ENCODE measurements around the gene ATP13A3.
A peak's percentile ranks its signal among the peaks of the same experiment; 100 is the strongest.

The ATP13A3 gene

DNA sequence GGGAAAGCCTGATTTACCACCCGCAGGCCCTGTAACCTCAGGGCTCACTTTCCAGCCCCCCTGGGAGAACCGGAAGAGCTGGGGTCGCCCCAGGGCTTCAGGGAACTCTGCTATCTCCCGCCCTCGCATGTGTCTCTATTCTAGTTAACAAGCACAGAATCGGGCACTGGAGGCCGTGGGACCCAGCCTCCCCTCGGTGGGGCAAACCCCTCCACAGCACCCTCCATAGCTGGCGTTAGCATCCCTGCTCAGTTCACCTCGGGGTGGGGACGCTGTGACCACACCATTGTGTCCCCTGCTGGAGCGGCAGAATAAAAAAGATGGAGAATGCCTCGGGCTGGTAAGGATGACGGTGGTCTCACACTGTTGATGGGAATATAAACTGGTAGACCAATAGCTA lies 113.8 kb downstream of the ATP13A3 start (continued):
- no peak for TF ChIP-seq ZFP3 (CRISPR knock-in tag; IDR thresholded peaks at IDR 0.05)
- no peak for TF ChIP-seq ARNTL (CRISPR knock-in tag; IDR thresholded peaks at IDR 0.05; ENCODE audit: borderline replicate concordance, low read depth)
- TF ChIP-seq OSR1 (CRISPR knock-in tag; IDR thresholded peaks at IDR 0.05): no peak
- no peak for TF ChIP-seq ZNF565 (CRISPR knock-in tag; conservative IDR thresholded peaks at IDR 0.05; ENCODE audit: low read depth)
- TF ChIP-seq, protein P1, sequence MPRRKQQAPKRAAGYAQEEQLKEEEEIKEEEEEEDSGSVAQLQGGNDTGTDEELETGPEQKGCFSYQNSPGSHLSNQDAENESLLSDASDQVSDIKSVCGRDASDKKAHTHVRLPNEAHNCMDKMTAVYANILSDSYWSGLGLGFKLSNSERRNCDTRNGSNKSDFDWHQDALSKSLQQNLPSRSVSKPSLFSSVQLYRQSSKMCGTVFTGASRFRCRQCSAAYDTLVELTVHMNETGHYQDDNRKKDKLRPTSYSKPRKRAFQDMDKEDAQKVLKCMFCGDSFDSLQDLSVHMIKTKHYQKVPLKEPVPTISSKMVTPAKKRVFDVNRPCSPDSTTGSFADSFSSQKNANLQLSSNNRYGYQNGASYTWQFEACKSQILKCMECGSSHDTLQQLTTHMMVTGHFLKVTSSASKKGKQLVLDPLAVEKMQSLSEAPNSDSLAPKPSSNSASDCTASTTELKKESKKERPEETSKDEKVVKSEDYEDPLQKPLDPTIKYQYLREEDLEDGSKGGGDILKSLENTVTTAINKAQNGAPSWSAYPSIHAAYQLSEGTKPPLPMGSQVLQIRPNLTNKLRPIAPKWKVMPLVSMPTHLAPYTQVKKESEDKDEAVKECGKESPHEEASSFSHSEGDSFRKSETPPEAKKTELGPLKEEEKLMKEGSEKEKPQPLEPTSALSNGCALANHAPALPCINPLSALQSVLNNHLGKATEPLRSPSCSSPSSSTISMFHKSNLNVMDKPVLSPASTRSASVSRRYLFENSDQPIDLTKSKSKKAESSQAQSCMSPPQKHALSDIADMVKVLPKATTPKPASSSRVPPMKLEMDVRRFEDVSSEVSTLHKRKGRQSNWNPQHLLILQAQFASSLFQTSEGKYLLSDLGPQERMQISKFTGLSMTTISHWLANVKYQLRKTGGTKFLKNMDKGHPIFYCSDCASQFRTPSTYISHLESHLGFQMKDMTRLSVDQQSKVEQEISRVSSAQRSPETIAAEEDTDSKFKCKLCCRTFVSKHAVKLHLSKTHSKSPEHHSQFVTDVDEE (CRISPR knock-in tag; IDR thresholded peaks at IDR 0.05): no peak
- TF ChIP-seq ZNF8 (CRISPR knock-in tag; IDR thresholded peaks at IDR 0.05): no peak
- no peak for TF ChIP-seq ESRRG (CRISPR knock-in tag; IDR thresholded peaks at IDR 0.05)
- no peak for TF ChIP-seq ZFP30 (CRISPR knock-in tag; IDR thresholded peaks at IDR 0.05)
- TF ChIP-seq GLIS3 (CRISPR knock-in tag; IDR thresholded peaks at IDR 0.05): no peak

DNA sequence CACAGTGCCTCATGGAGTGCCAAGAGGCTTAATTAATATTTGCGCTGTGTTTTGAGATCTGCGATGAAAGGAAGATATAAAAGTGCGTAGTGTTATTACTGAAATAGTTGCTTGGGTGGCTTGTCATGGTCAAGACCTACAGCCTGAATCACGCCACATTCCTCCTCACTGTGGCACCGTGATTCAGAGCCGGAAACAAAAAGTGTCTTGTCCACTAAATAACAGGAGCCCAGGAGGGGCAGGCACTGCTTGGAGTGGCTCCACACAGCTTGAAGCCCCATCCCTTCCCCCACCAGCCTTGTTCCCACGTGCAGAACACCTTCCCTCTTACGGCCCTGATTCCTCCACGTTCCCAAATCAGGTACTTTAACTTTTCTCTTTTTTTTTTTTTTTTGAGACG lies 116.0 kb downstream of the ATP13A3 start:
- no peak for ATAC-seq
- TF ChIP-seq ARNTL (CRISPR knock-in tag; IDR thresholded peaks at IDR 0.05; ENCODE audit: borderline replicate concordance, low read depth) (no peak), ZNF70 (CRISPR knock-in tag; IDR thresholded peaks at IDR 0.05) (no peak), ZNF565 (CRISPR knock-in tag; conservative IDR thresholded peaks at IDR 0.05; ENCODE audit: low read depth) (no peak), TOX (CRISPR knock-in tag; IDR thresholded peaks at IDR 0.05; ENCODE audit: borderline replicate concordance) (no peak), PPARA (CRISPR knock-in tag; IDR thresholded peaks at IDR 0.05; ENCODE audit: borderline replicate concordance) (no peak), ZFP3 (CRISPR knock-in tag; IDR thresholded peaks at IDR 0.05) (no peak), ZNF8 (CRISPR knock-in tag; IDR thresholded peaks at IDR 0.05) (no peak)
- TF ChIP-seq, protein P2, sequence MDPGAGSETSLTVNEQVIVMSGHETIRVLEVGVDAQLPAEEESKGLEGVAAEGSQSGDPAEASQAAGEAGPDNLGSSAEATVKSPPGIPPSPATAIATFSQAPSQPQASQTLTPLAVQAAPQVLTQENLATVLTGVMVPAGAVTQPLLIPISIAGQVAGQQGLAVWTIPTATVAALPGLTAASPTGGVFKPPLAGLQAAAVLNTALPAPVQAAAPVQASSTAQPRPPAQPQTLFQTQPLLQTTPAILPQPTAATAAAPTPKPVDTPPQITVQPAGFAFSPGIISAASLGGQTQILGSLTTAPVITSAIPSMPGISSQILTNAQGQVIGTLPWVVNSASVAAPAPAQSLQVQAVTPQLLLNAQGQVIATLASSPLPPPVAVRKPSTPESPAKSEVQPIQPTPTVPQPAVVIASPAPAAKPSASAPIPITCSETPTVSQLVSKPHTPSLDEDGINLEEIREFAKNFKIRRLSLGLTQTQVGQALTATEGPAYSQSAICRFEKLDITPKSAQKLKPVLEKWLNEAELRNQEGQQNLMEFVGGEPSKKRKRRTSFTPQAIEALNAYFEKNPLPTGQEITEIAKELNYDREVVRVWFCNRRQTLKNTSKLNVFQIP (CRISPR knock-in tag; IDR thresholded peaks at IDR 0.05; ENCODE audit: borderline replicate concordance, low read depth): no peak
- TF ChIP-seq, protein P3, sequence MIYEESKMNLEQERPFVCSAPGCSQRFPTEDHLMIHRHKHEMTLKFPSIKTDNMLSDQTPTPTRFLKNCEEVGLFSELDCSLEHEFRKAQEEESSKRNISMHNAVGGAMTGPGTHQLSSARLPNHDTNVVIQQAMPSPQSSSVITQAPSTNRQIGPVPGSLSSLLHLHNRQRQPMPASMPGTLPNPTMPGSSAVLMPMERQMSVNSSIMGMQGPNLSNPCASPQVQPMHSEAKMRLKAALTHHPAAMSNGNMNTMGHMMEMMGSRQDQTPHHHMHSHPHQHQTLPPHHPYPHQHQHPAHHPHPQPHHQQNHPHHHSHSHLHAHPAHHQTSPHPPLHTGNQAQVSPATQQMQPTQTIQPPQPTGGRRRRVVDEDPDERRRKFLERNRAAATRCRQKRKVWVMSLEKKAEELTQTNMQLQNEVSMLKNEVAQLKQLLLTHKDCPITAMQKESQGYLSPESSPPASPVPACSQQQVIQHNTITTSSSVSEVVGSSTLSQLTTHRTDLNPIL (CRISPR knock-in tag; IDR thresholded peaks at IDR 0.05; ENCODE audit: low read depth): no peak
- TF ChIP-seq, protein P4, sequence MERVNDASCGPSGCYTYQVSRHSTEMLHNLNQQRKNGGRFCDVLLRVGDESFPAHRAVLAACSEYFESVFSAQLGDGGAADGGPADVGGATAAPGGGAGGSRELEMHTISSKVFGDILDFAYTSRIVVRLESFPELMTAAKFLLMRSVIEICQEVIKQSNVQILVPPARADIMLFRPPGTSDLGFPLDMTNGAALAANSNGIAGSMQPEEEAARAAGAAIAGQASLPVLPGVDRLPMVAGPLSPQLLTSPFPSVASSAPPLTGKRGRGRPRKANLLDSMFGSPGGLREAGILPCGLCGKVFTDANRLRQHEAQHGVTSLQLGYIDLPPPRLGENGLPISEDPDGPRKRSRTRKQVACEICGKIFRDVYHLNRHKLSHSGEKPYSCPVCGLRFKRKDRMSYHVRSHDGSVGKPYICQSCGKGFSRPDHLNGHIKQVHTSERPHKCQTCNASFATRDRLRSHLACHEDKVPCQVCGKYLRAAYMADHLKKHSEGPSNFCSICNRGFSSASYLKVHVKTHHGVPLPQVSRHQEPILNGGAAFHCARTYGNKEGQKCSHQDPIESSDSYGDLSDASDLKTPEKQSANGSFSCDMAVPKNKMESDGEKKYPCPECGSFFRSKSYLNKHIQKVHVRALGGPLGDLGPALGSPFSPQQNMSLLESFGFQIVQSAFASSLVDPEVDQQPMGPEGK (CRISPR knock-in tag; IDR thresholded peaks at IDR 0.05; ENCODE audit: borderline replicate concordance): no peak

DNA sequence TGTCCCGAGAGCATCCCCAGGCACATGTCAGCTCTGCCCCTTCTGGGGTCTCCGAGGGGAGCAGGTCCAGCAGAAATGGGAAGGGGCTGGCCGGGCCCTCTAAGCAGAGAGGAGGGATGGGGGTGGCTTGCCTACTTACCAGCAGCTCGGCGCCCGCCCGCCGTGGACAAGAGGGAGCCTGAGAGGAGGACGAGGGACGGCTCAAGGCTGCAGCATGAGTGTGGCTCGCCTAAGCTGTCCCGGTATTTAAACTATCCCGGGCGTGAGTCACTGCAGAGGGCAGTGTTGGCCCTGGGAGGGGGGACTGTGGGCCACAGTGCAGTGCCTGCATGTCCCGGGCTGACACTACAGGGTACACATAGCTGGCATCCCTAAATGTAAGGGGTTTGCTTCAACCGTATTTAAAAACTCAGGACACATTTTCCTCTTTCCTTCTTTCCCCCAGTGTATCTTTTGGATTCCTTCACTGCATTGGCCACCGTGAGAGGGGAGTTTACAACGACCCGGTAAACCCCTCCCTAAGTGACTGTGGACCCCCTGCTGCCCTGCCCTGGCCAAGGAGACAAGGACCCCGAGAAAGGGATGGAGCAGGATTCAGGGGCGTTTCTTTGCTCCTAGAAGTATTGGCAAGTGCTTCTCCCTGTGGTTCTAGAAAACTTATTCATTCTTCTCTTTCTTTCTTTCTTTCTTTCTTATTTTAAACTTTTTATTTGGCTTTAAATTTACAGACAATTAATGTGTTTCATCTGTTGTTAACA lies 117.1 kb downstream of the ATP13A3 start, which contains the start of gene LRRC15:
Gene LRRC15, minus strand, starts transcription at position 222 of the 758 bp plus-strand sequence. CDS start 8,700 bp downstream, outside the sequence.
- peak; percentile 70 for ATAC-seq
- TF ChIP-seq ZFP3 (CRISPR knock-in tag; IDR thresholded peaks at IDR 0.05) (no peak), ZNF8 (CRISPR knock-in tag; IDR thresholded peaks at IDR 0.05) (no peak), CSDC2 (CRISPR knock-in tag; IDR thresholded peaks at IDR 0.05) (no peak), ESRRG (CRISPR knock-in tag; IDR thresholded peaks at IDR 0.05) (no peak), BACH2 (CRISPR knock-in tag; IDR thresholded peaks at IDR 0.05; ENCODE audit: borderline replicate concordance) (no peak)
- TF ChIP-seq, protein P2 (CRISPR knock-in tag; IDR thresholded peaks at IDR 0.05; ENCODE audit: borderline replicate concordance, low read depth): no peak
- TF ChIP-seq, protein P3 (CRISPR knock-in tag; IDR thresholded peaks at IDR 0.05; ENCODE audit: low read depth): no peak
- TF ChIP-seq, protein P4 (CRISPR knock-in tag; IDR thresholded peaks at IDR 0.05; ENCODE audit: borderline replicate concordance): no peak
- TF ChIP-seq, protein P1 (CRISPR knock-in tag; IDR thresholded peaks at IDR 0.05): no peak
